Neutrophil (primary cell): ENCODE measurements around the gene GALNT12.

Source experiments
- H3K27ac ChIP-seq: fragments of 200-600 bp; sonication (generic); 2 replicates; pipeline ENCODE4 v1.5.1; 2016; ENCODE audit warnings: mild to moderate bottlenecking, moderate library complexity
- H3K27me3 ChIP-seq: fragments of 200-600 bp; sonication (generic); 2 replicates; pipeline ENCODE4 v1.6.0; 2016; ENCODE audit warnings: mild to moderate bottlenecking
- H3K36me3 ChIP-seq: fragments of 200-600 bp; sonication (generic); 2 replicates; pipeline ENCODE4 v1.5.1; 2017
- H3K4me1 ChIP-seq, 2 experiments: fragments of 200-600 bp in 1 of 2; sonication (generic) in 1 of 2; 1 replicate in 1 of 2; 2 replicates in 1 of 2; pipeline versions ENCODE4 v1.5.1 to v1.6.1; 2013 to 2016; ENCODE audit warnings: low read depth in 1 of 2, low read length in 1 of 2, mild to moderate bottlenecking in 1 of 2, moderate library complexity in 1 of 2; ENCODE audit not compliant: control insufficient read depth in 1 of 2, insufficient read depth in 1 of 2
- H3K4me3 ChIP-seq, 2 experiments: fragments of 200-600 bp in 1 of 2; sonication (generic) in 1 of 2; 1 replicate in 1 of 2; 2 replicates in 1 of 2; pipeline ENCODE4 v1.5.1; 2013 to 2016; ENCODE audit warnings: low read depth in 1 of 2, low read length in 1 of 2, mild to moderate bottlenecking in 1 of 2, moderate library complexity in 1 of 2
- H3K9me3 ChIP-seq: fragments of 200-600 bp; sonication (generic); 2 replicates; pipeline ENCODE4 v1.5.1; 2016
- CTCF ChIP-seq: fragments of 200-600 bp; sonication (generic); IDR thresholded peaks from 2 replicates; pipeline ENCODE4 v1.5.1; 2016; ENCODE audit warnings: antibody characterized with exemption

Gene GALNT12

GRCh38 chr9:98807070-98807813 lies at the start of gene GALNT12:
Gene GALNT12, plus strand, starts transcription at chr9:98807670. Its CDS starts 29 bp downstream, at chr9:98807699.
- H3K27ac ChIP-seq: no peak within 1 kb of the TSS
- H3K27me3 ChIP-seq: peaks cover 92% of the 10 kb centered on the region
- H3K36me3 ChIP-seq: no peaks in the 10 kb centered on the region
- peaks cover 9 to 11% of the 10 kb centered on the region in 2 experiments for H3K4me1 ChIP-seq
- H3K4me3 ChIP-seq: peak within 1 kb of the TSS in 1 of 2 experiments; percentile 49
- no peak for TF ChIP-seq CTCF
- no peaks in the 10 kb centered on the region for H3K9me3 ChIP-seq

- Histone ChIP-seq H3K4me3 (no peak overlapping the region), H3K4me1 (no peaks in the 10 kb centered on the region), H3K36me3 (no peaks in the 10 kb centered on the region), H3K9me3 (no peaks in the 10 kb centered on the region), H3K27me3 (no peaks in the 10 kb centered on the region), H3K27ac (no peak overlapping the region)
- no peak for TF ChIP-seq CTCF
Measured at GRCh38 chr9:98760231-98760630, 47.2 kb upstream of the GALNT12 start.

- Histone ChIP-seq H3K4me1 (peaks cover 3 to 4% of the 10 kb centered on the region in 2 experiments), H3K27ac (no peak overlapping the region), H3K9me3 (no peaks in the 10 kb centered on the region), H3K4me3 (no peak overlapping the region), H3K36me3 (no peaks in the 10 kb centered on the region), H3K27me3 (no peaks in the 10 kb centered on the region)
- TF ChIP-seq CTCF: no peak
Measured at GRCh38 chr9:98763986-98764745, 43.3 kb upstream of the GALNT12 start.

GRCh38 chr9:98765256-98765655 lies 42.2 kb upstream of the GALNT12 start:
- Histone ChIP-seq H3K4me3 (no peak overlapping the region), H3K9me3 (no peaks in the 10 kb centered on the region), H3K4me1 (peaks cover 3 to 4% of the 10 kb centered on the region in 2 experiments), H3K27ac (no peak overlapping the region), H3K36me3 (no peaks in the 10 kb centered on the region), H3K27me3 (no peaks in the 10 kb centered on the region)
- no peak for TF ChIP-seq CTCF

- no peaks in the 10 kb centered on the region for H3K9me3 ChIP-seq
- H3K4me3 ChIP-seq: no peak overlapping the region
- no peaks in the 10 kb centered on the region for H3K27me3 ChIP-seq
- peaks cover 3 to 4% of the 10 kb centered on the region in 2 experiments for H3K4me1 ChIP-seq
- no peak for TF ChIP-seq CTCF
- H3K36me3 ChIP-seq: no peaks in the 10 kb centered on the region
- no peak overlapping the region for H3K27ac ChIP-seq
Measured at GRCh38 chr9:98766586-98766985, 40.9 kb upstream of the GALNT12 start.
